ENCODE results near the gene DGKZ.

Gene DGKZ

GRCh38 chr11:46326813-46327416 is 20.3 kb upstream of the DGKZ start:
- DNase-seq (ENCODE audit: low spot score) = no peak

GRCh38 chr11:46327829-46328228 is 19.4 kb upstream of the DGKZ start:
- DNase-seq (ENCODE audit: low spot score) = no peak

GRCh38 chr11:46330154-46330553 is 17.1 kb upstream of the DGKZ start:
- no peak for DNase-seq (ENCODE audit: low spot score)

- no peak for DNase-seq (ENCODE audit: low spot score)
These were observed 16.5 kb upstream of the DGKZ start for GRCh38 chr11:46330563-46331281.

GRCh38 chr11:46331282-46331984 is 15.8 kb upstream of the DGKZ start:
- no peak for DNase-seq (ENCODE audit: low spot score)

GRCh38 chr11:46332093-46332567 is 15.1 kb upstream of the DGKZ start:
- no peak for DNase-seq (ENCODE audit: low spot score)

GRCh38 chr11:46332568-46333393 is 14.5 kb upstream of the DGKZ start:
- DNase-seq (ENCODE audit: low spot score) = no peak

GRCh38 chr11:46333394-46333947 is 13.8 kb upstream of the DGKZ start:
- no peak for DNase-seq (ENCODE audit: low spot score)

- no peak for DNase-seq (ENCODE audit: low spot score)
These were observed 13.1 kb upstream of the DGKZ start for GRCh38 chr11:46334211-46334610.

- DNase-seq (ENCODE audit: low spot score) = no peak
These were observed 12.0 kb upstream of the DGKZ start for GRCh38 chr11:46335271-46335670.

GRCh38 chr11:46335890-46336562 is 11.2 kb upstream of the DGKZ start:
- no peak for DNase-seq (ENCODE audit: low spot score)

GRCh38 chr11:46336563-46337180 is 10.6 kb upstream of the DGKZ start:
- no peak for DNase-seq (ENCODE audit: low spot score)

GRCh38 chr11:46337626-46338345 is 9.5 kb upstream of the DGKZ start:
- DNase-seq (ENCODE audit: low spot score) = no peak

- DNase-seq (ENCODE audit: low spot score) = no peak
These were observed 8.7 kb upstream of the DGKZ start for GRCh38 chr11:46338636-46338987.

- no peak for DNase-seq (ENCODE audit: low spot score)
These were observed 8.1 kb upstream of the DGKZ start for GRCh38 chr11:46338988-46339666.

GRCh38 chr11:46339816-46340215 is 7.4 kb upstream of the DGKZ start:
- DNase-seq (ENCODE audit: low spot score) = no peak

- DNase-seq (ENCODE audit: low spot score) = no peak
These were observed 5.8 kb upstream of the DGKZ start for GRCh38 chr11:46341454-46341853.

GRCh38 chr11:46342239-46342638 is 5.0 kb upstream of the DGKZ start:
- no peak for DNase-seq (ENCODE audit: low spot score)

- DNase-seq (ENCODE audit: low spot score) = no peak
These were observed 3.7 kb upstream of the DGKZ start for GRCh38 chr11:46343520-46343919.

- no peak for DNase-seq (ENCODE audit: low spot score)
These were observed 2.1 kb upstream of the DGKZ start for GRCh38 chr11:46345131-46345597.

Measured in RKO (cell line).